Gastrocnemius medialis (tissue), 4 donors: ENCODE results near the gene TCERG1L.

ENCODE experiments used
- POLR2A ChIP-seq, 2 donors: fragments of 450-650 bp; IDR thresholded peaks; one replicate each; pipeline ENCODE4 v1.6.1; 2017; ENCODE audit warnings: antibody characterized with exemption in 2 of 2, mild to moderate bottlenecking in 2 of 2, moderate library complexity in 2 of 2
- TF ChIP-seq, protein P1 (sequence below), 5 experiments: fragments of 450-650 bp in 3 of 5; fragments of 200-600 bp in 2 of 5; sonication (generic) in 2 of 5; IDR thresholded peaks in 4 of 5; conservative IDR thresholded peaks in 1 of 5; 1 replicate in 4 of 5; 2 replicates in 1 of 5; pipeline ENCODE4 v1.5.1; 2016 to 2019; ENCODE audit warnings: antibody characterized with exemption in 5 of 5, mild to moderate bottlenecking in 3 of 5, moderate library complexity in 3 of 5

DNA sequence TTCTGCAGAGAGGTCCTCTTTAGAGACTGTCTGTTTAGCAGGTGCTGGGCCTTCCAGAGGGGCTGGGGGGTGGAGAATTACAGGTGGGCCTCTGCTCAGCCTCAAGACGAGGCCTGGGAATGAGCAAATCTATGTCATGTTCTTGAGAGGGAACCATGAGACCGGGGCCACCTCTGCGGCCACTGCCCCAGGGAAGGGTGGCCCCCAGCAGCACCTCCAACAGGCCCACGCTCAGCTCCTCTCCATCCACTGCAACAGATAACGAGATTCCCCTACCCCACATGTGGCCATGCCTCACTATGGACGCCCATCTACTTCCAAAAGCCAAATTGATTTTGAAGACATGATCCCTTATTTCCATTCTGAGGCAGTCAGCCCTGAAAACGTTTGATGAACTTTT lies 176.9 kb downstream of the TCERG1L start:
- TF ChIP-seq, protein P1, sequence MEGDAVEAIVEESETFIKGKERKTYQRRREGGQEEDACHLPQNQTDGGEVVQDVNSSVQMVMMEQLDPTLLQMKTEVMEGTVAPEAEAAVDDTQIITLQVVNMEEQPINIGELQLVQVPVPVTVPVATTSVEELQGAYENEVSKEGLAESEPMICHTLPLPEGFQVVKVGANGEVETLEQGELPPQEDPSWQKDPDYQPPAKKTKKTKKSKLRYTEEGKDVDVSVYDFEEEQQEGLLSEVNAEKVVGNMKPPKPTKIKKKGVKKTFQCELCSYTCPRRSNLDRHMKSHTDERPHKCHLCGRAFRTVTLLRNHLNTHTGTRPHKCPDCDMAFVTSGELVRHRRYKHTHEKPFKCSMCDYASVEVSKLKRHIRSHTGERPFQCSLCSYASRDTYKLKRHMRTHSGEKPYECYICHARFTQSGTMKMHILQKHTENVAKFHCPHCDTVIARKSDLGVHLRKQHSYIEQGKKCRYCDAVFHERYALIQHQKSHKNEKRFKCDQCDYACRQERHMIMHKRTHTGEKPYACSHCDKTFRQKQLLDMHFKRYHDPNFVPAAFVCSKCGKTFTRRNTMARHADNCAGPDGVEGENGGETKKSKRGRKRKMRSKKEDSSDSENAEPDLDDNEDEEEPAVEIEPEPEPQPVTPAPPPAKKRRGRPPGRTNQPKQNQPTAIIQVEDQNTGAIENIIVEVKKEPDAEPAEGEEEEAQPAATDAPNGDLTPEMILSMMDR (IDR thresholded peaks at IDR 0.05 in 4 of 5, conservative IDR thresholded peaks at IDR 0.05 in 1 of 5), result no peak
- no peak for TF ChIP-seq POLR2A (IDR thresholded peaks at IDR 0.05)
